Measurements from ENCODE around the gene PDGFC. TPM values are rescaled to one million over a fixed set of nuclear protein-coding genes. Genes with fewer than 3 reads are reported as not detected.
A peak's percentile ranks its signal among the peaks of the same experiment; 100 is the strongest.

Gene PDGFC
- total RNA-seq, 6 experiments from 2014 or later = 6.6 to 19.0 (median 10.3) TPM

DNA sequence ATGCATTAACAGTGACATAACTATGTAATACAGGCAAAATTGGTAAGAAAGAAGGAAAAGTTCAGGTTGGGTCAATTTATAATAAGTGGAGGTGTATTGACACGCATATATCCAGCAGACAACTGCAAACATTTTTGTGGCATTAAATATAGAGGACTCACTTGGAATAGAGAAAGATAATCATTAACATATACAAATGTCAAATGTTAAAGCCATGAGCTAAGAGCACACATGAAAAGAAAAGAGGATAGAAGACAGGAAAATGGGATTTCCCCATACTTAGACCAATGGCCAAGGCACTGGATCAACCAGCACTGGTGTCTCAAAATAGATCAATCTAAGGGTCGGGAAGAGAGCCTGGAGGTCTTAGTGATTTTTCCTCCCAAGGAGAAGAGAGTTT is 187.6 kb downstream of the PDGFC start:
- no peak for DNase-seq
- ATAC-seq = no peak
- Histone ChIP-seq H3K4me3 (no peak overlapping the region), H3K4me1 (no peaks in the 10 kb centered on the region), H3K9me3 (no peaks in the 10 kb centered on the region), H3K27me3 (no peaks in the 10 kb centered on the region), H3K36me3 (no peaks in the 10 kb centered on the region), H3K27ac (no peak overlapping the region)
- intact Hi-C loops (cut with DNase I) = no loop called here
- no peak for TF ChIP-seq POLR2A (IDR thresholded peaks at IDR 0.05)
- no peak for TF ChIP-seq CTCF (IDR thresholded peaks at IDR 0.05)
- 84% methylated on average over 2 of the region's 2 CpGs for WGBS (ENCODE audit: insufficient coverage, low coverage, low lambda C conversion rate, missing lambda C conversion rate)

DNA sequence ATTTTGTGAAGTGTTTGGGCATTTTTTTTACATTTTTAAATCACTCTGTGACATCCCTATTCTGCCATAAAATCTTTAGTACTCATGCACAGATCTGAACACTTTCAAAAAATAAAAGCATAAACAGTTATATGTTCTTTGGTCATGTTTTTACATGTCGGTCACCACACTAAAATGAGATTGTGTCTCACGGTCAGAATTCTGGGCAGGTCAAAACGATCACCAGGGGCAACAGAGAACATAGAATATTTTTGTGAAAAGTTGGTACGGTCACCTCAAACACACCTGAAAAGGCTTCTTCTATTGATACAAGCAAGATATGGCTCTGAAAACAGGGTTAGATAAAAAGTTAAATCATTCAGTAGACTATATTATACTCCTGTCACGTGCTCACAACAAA is 189.1 kb downstream of the PDGFC start:
- DNase-seq (no peak), ATAC-seq (no peak)
- Histone ChIP-seq H3K4me3 (no peak overlapping the region), H3K36me3 (no peaks in the 10 kb centered on the region), H3K27me3 (no peaks in the 10 kb centered on the region), H3K27ac (no peak overlapping the region), H3K9me3 (no peaks in the 10 kb centered on the region), H3K4me1 (no peaks in the 10 kb centered on the region)
- 94% methylated on average over 5 of the region's 5 CpGs for WGBS (ENCODE audit: insufficient coverage, low coverage, low lambda C conversion rate, missing lambda C conversion rate)
- intact Hi-C loops (cut with DNase I) = no loop called here
- TF ChIP-seq CTCF (IDR thresholded peaks at IDR 0.05) = no peak
- TF ChIP-seq POLR2A (IDR thresholded peaks at IDR 0.05) = no peak

GRCh38 chr4:156781852-156782251 is 189.7 kb downstream of the PDGFC start:
- ATAC-seq (no peak), DNase-seq (no peak)
- intact Hi-C loops (cut with DNase I) = no loop called here
- Histone ChIP-seq H3K4me1 (no peaks in the 10 kb centered on the region), H3K4me3 (no peak overlapping the region), H3K36me3 (no peaks in the 10 kb centered on the region), H3K27ac (no peak overlapping the region), H3K27me3 (no peaks in the 10 kb centered on the region), H3K9me3 (no peaks in the 10 kb centered on the region)
- no peak for TF ChIP-seq CTCF (IDR thresholded peaks at IDR 0.05)
- TF ChIP-seq POLR2A (IDR thresholded peaks at IDR 0.05) = no peak
- 77% methylated on average over 2 of the region's 2 CpGs for WGBS (ENCODE audit: insufficient coverage, low coverage, low lambda C conversion rate, missing lambda C conversion rate)

DNA sequence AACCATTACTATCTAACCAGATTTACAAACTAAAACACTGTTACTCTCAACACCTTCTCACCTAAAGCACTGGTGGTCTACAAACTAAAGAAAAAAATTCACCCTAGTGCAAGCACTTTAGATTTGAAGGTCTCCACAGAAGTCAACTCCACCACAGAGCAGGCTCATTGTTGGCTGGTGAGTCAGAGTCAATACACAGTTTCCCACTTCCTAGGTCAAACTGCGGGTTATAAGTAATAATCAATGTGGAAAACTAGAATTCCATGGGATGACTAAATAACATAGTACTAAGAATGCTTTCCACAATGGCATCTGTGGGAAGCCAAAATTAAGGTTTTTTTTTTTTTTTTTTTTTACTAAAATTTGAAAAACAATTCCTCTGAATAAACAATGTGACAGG is 191.8 kb downstream of the PDGFC start:
- no peaks in the 10 kb centered on the region for H3K27me3 ChIP-seq
- DNase-seq (no peak), ATAC-seq (peak in 1 of 4 donors; percentile 68)
- intact Hi-C loops (cut with DNase I) = no loop called here
- WGBS (ENCODE audit: insufficient coverage, low coverage, low lambda C conversion rate, missing lambda C conversion rate) = 67% methylated on average over 1 of the region's 1 CpG
- H3K27ac ChIP-seq = no peak overlapping the region
- H3K36me3 ChIP-seq = no peaks in the 10 kb centered on the region
- no peaks in the 10 kb centered on the region for H3K9me3 ChIP-seq
- H3K4me3 ChIP-seq = no peak overlapping the region
- TF ChIP-seq CTCF (IDR thresholded peaks at IDR 0.05) = no peak
- TF ChIP-seq POLR2A (IDR thresholded peaks at IDR 0.05) = no peak
- no peaks in the 10 kb centered on the region for H3K4me1 ChIP-seq

- ATAC-seq = no peak
Observed at GRCh38 chr4:156779042-156779441, 192.6 kb downstream of the PDGFC start.

More at GRCh38 chr4:156779042-156779441, 192.6 kb downstream of the PDGFC start:
- no peak for DNase-seq
- no peaks in the 10 kb centered on the region for H3K27me3 ChIP-seq
- no peaks in the 10 kb centered on the region for H3K36me3 ChIP-seq
- WGBS (ENCODE audit: insufficient coverage, low coverage, low lambda C conversion rate, missing lambda C conversion rate) = 88% methylated on average over 4 of the region's 4 CpGs
- H3K4me1 ChIP-seq = no peaks in the 10 kb centered on the region
- intact Hi-C loops (cut with DNase I) = no loop called here
- no peak overlapping the region for H3K27ac ChIP-seq
- H3K9me3 ChIP-seq = no peaks in the 10 kb centered on the region
- TF ChIP-seq CTCF (IDR thresholded peaks at IDR 0.05) (no peak), POLR2A (IDR thresholded peaks at IDR 0.05) (no peak)
- H3K4me3 ChIP-seq = no peak overlapping the region
